CD14-positive monocyte (primary cell): Measurements from ENCODE around the gene MYRFL. TPM values are rescaled to one million over a fixed set of nuclear protein-coding genes. Genes with fewer than 3 reads are reported as not detected.

Experiments used
- DNase-seq, 3 donors: peaks; one replicate each; pipeline ENCODE4 v3.0.0-alpha.2; 2011 to 2022
- H2AFZ ChIP-seq: 2 replicates; pipeline ENCODE4 v1.6.0; 2012; ENCODE audit warnings: mild to moderate bottlenecking, low read depth, low read length, inconsistent platforms; ENCODE audit not compliant: insufficient read depth, poor library complexity, severe bottlenecking
- H3K27ac ChIP-seq, 2 donors: 1 replicate in 1 of 2; 2 replicates in 1 of 2; pipeline ENCODE4 v1.5.1; 2012 to 2013; ENCODE audit warnings: low read length in 2 of 2, control low read depth in 1 of 2, inconsistent platforms in 1 of 2, low read depth in 1 of 2, mild to moderate bottlenecking in 1 of 2
- H3K27me3 ChIP-seq, 2 donors: one replicate each; pipeline versions ENCODE4 v1.6.0 to v1.6.1; 2011 to 2013; ENCODE audit warnings: low read length in 2 of 2; ENCODE audit not compliant: control insufficient read depth in 2 of 2, insufficient read depth in 2 of 2
- H3K36me3 ChIP-seq, 2 donors: replicated peaks in 1 of 2; 1 replicate in 1 of 2; 2 replicates in 1 of 2; pipeline versions ENCODE4 v1.5.1 to v1.6.1; 2012 to 2013; ENCODE audit warnings: low read length in 2 of 2, control low read depth in 1 of 2, inconsistent platforms in 1 of 2, mild to moderate bottlenecking in 1 of 2; ENCODE audit not compliant: insufficient read depth in 2 of 2, control insufficient read depth in 1 of 2
- H3K4me1 ChIP-seq, 2 donors: 1 replicate in 1 of 2; 2 replicates in 1 of 2; pipeline versions ENCODE4 v1.5.1 to v1.6.1; 2012 to 2013; ENCODE audit warnings: low read length in 2 of 2, control low read depth in 1 of 2, inconsistent platforms in 1 of 2, mild to moderate bottlenecking in 1 of 2, moderate library complexity in 1 of 2; ENCODE audit not compliant: insufficient read depth in 2 of 2, control insufficient read depth in 1 of 2
- H3K4me2 ChIP-seq: replicated peaks from 2 replicates; pipeline ENCODE3; 2012; ENCODE audit warnings: low read length, moderate library complexity, mild to moderate bottlenecking; ENCODE audit not compliant: poor library complexity, severe bottlenecking; ENCODE audit errors: extremely low read depth
- H3K4me3 ChIP-seq, 3 experiments: fragments of 200-600 bp in 1 of 3; sonication (generic) in 1 of 3; replicated peaks in 1 of 3; 1 replicate in 2 of 3; 2 replicates in 1 of 3; pipeline ENCODE4 v1.5.1; 2011 to 2013; ENCODE audit warnings: low read length in 3 of 3, mild to moderate bottlenecking in 3 of 3, control low read depth in 2 of 3, low read depth in 2 of 3, inconsistent platforms in 1 of 3, moderate library complexity in 1 of 3
- H3K79me2 ChIP-seq: 2 replicates; pipeline ENCODE4 v1.6.0; 2012; ENCODE audit warnings: mild to moderate bottlenecking, control low read depth, inconsistent platforms, low read length, moderate library complexity; ENCODE audit not compliant: insufficient read depth
- H3K9ac ChIP-seq: 2 replicates; pipeline ENCODE4 v1.6.0; 2017; ENCODE audit warnings: low read length, mild to moderate bottlenecking; ENCODE audit not compliant: insufficient read depth, poor library complexity, severe bottlenecking
- H3K9me3 ChIP-seq, 2 donors: replicated peaks in 1 of 2; 1 replicate in 1 of 2; 2 replicates in 1 of 2; pipeline versions ENCODE4 v1.5.1 to v1.6.1; 2012 to 2013; ENCODE audit warnings: low read length in 2 of 2, control low read depth in 1 of 2; ENCODE audit not compliant: control insufficient read depth in 1 of 2, insufficient read depth in 1 of 2
- H4K20me1 ChIP-seq: 2 replicates; pipeline ENCODE4 v1.6.0; 2012; ENCODE audit warnings: mild to moderate bottlenecking, low read length, control low read depth, moderate library complexity; ENCODE audit not compliant: insufficient read depth
- H3K27ac Mint-ChIP-seq, 7 donors: one replicate each; pipeline ENCODE4 v1.8.0; 2020; ENCODE audit warnings: mild to moderate bottlenecking in 7 of 7, mixed read lengths in 7 of 7, moderate library complexity in 6 of 7, inconsistent platforms in 2 of 7
- H3K27me3 Mint-ChIP-seq, 3 donors: one replicate each; pipeline ENCODE4 v1.8.0; 2021 to 2022; ENCODE audit warnings: low read depth in 3 of 3, mild to moderate bottlenecking in 3 of 3, mixed read lengths in 3 of 3, moderate library complexity in 3 of 3, inconsistent platforms in 1 of 3
- H3K36me3 Mint-ChIP-seq, 2 donors: one replicate each; pipeline ENCODE4 v1.8.0; 2020; ENCODE audit warnings: mixed read lengths in 2 of 2, inconsistent platforms in 1 of 2, mild to moderate bottlenecking in 1 of 2
- H3K4me1 Mint-ChIP-seq: one replicate; pipeline ENCODE4 v1.8.0; 2020; ENCODE audit warnings: mild to moderate bottlenecking, mixed read lengths
- H3K4me3 Mint-ChIP-seq, 2 donors: one replicate each; pipeline ENCODE4 v1.8.0; 2020; ENCODE audit warnings: mild to moderate bottlenecking in 2 of 2, mixed read lengths in 2 of 2, moderate library complexity in 1 of 2
- H3K9me3 Mint-ChIP-seq, 7 donors: one replicate each; pipeline ENCODE4 v1.8.0; 2020 to 2022; ENCODE audit warnings: mixed read lengths in 7 of 7, mild to moderate bottlenecking in 6 of 7, moderate library complexity in 6 of 7, inconsistent platforms in 2 of 7
- CTCF ChIP-seq: fragments of 200-600 bp; IDR thresholded peaks from one replicate; pipeline ENCODE4 v1.8.0; 2022; ENCODE audit warnings: antibody characterized with exemption, mild to moderate bottlenecking
- WGBS: methylation state at CpG from one replicate; pipeline ENCODE4 v1.1.5; 2013; ENCODE audit warnings: missing lambda C conversion rate; ENCODE audit not compliant: insufficient coverage; 5-methylcytosine and 5-hydroxymethylcytosine counted together
- intact Hi-C, 2 donors: fragments of 100-400 bp; cut with micrococcal nuclease; formaldehyde crosslinking; loops; one replicate each; pipeline versions ENCODE4 v1.15.0 to v1.15.1; 2023
- polyA plus RNA-seq, 3 donors: library from polyadenylated mRNA; depleted of rRNA in 1 of 3; unstranded in 2 of 3; stranded (reverse) in 1 of 3; fragments of 300-500 nt in 2 of 3; fragments of >200 nt in 1 of 3; fragmentation: Illumina TruSeq in 2 of 3; gene quantifications; 1 replicate in 2 of 3; 2 replicates in 1 of 3; pipeline ENCODE4 v1.2.3, GENCODE V29; 2012 to 2021

The MYRFL gene
- polyA plus RNA-seq, 3 donors = not detected

DNA sequence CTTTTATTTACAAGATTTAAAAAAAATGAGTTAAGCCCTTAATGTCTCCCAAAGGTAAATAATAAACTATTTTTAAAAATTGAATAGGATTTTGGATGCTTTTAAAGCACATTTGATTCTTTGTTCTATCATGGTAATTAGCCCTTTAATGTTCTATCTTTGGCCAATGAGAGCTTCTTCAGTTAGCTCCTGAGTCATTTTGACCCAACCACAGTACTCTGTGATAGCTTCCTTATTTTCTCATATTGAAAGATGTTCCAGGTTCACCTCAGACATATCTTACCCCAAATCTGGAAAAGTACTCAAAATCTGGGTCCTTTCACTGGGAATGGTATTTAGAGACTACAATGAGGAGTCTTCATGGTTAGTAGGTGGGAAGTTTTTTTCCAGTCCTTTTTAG lies 98.0 kb downstream of the MYRFL start:
- Histone ChIP-seq H2AFZ (no peak overlapping the region), H3K4me3 (no peak overlapping the region), H3K36me3 (no peaks in the 10 kb centered on the region), H3K9me3 (no peaks in the 10 kb centered on the region), H3K27ac (no peak overlapping the region), H4K20me1 (no peaks in the 10 kb centered on the region), H3K4me1 (peaks cover 20 to 22% of the 10 kb centered on the region in 2 donors), H3K79me2 (no peaks in the 10 kb centered on the region), H3K27me3 (no peaks in the 10 kb centered on the region), H3K9ac (no peak overlapping the region), H3K4me2 (no peak overlapping the region)
- no peak for TF ChIP-seq CTCF
- Mint-ChIP-seq H3K4me1 (peaks cover 22% of the 10 kb centered on the region), H3K9me3 (peaks cover 0 to 3% (median 2%) of the 10 kb centered on the region in 7 donors), H3K27me3 (no peaks in the 10 kb centered on the region), H3K4me3 (no peak overlapping the region), H3K36me3 (no peaks in the 10 kb centered on the region), H3K27ac (no peak overlapping the region)
- DNase-seq = no peak
- intact Hi-C loops = no loop called here

GRCh38 chr12:69925291-69925690 lies 100.3 kb downstream of the MYRFL start:
- H2AFZ ChIP-seq = no peak overlapping the region
- WGBS = 92% methylated on average over 1 of the region's 2 CpGs
- intact Hi-C loops = no loop called here

More at GRCh38 chr12:69925291-69925690, 100.3 kb downstream of the MYRFL start:
- Mint-ChIP-seq H3K36me3 (no peaks in the 10 kb centered on the region), H3K27me3 (no peaks in the 10 kb centered on the region), H3K9me3 (no peaks in the 10 kb centered on the region), H3K4me3 (no peak overlapping the region), H3K27ac (no peak overlapping the region), H3K4me1 (peaks cover 33% of the 10 kb centered on the region)
- Histone ChIP-seq H3K27me3 (no peaks in the 10 kb centered on the region), H4K20me1 (no peaks in the 10 kb centered on the region), H3K9me3 (no peaks in the 10 kb centered on the region), H3K4me3 (no peak overlapping the region), H3K9ac (no peak overlapping the region), H3K79me2 (no peaks in the 10 kb centered on the region), H3K27ac (no peak overlapping the region), H3K4me1 (peaks cover 26 to 29% of the 10 kb centered on the region in 2 donors), H3K4me2 (no peak overlapping the region), H3K36me3 (no peaks in the 10 kb centered on the region)
- no peak for DNase-seq
- no peak for TF ChIP-seq CTCF
